Loucy (cell line): Measurements from ENCODE around the gene GPATCH2L.

Source experiments
- EZH2phosphoT487 ChIP-seq: fragments of 200-600 bp; IDR thresholded peaks from 2 replicates; pipeline ENCODE4 v1.6.1; 2018; ENCODE audit warnings: antibody characterized with exemption, mild to moderate bottlenecking, moderate library complexity, borderline replicate concordance
- TF ChIP-seq, protein P1 (sequence below): fragments of 200-600 bp; sonication (generic); conservative IDR thresholded peaks from 2 replicates; pipeline ENCODE4 v1.5.1; 2014; ENCODE audit warnings: mild to moderate bottlenecking, antibody characterized with exemption, low read length

DNA sequence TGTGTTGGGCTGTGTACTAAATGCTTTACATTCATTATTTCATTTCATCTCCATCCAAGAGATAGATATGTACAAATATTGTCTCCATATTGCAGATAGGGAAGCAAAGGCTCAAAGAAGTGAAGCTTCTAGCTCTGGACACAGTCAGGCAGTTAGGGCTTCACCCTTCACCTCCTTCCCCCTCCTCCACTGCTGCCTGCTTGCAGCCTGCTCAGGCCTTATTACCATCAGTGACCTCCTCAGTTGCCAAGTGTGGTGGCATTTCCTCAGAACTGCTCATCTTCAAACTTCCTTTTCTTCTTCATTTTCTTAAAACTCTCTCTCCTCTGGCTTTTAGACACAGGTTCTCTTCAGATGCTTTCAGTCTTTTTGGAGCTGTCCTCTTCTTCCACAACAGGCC lies 4.7 kb upstream of the GPATCH2L start:
- TF ChIP-seq, protein P1, sequence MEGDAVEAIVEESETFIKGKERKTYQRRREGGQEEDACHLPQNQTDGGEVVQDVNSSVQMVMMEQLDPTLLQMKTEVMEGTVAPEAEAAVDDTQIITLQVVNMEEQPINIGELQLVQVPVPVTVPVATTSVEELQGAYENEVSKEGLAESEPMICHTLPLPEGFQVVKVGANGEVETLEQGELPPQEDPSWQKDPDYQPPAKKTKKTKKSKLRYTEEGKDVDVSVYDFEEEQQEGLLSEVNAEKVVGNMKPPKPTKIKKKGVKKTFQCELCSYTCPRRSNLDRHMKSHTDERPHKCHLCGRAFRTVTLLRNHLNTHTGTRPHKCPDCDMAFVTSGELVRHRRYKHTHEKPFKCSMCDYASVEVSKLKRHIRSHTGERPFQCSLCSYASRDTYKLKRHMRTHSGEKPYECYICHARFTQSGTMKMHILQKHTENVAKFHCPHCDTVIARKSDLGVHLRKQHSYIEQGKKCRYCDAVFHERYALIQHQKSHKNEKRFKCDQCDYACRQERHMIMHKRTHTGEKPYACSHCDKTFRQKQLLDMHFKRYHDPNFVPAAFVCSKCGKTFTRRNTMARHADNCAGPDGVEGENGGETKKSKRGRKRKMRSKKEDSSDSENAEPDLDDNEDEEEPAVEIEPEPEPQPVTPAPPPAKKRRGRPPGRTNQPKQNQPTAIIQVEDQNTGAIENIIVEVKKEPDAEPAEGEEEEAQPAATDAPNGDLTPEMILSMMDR = no peak
- no peak for TF ChIP-seq EZH2phosphoT487
